ENCODE measurements around the gene PCBD1.

GRCh38 chr10:70927189-70927943, 39.0 kb upstream of the PCBD1 start:
- TF ChIP-seq CTCF (IDR thresholded peaks at IDR 0.05) (no peak), POLR2A (IDR thresholded peaks at IDR 0.05) (no peak), POLR2AphosphoS5 (IDR thresholded peaks at IDR 0.05) (no peak)
